Transverse colon (tissue), 4 donors: ENCODE measurements around the gene ESYT2. TPM values are rescaled to one million over a fixed set of nuclear protein-coding genes. Genes with fewer than 3 reads are reported as not detected.
"Not testable (repeated sequence)": the region's sequence is repeated elsewhere in the genome, so short reads cannot be mapped to it uniquely, and the experiment has no call there.

Source experiments
- DNase-seq: peaks from one replicate; pipeline ENCODE4 v3.0.0-alpha.2; 2019
- H3K27ac ChIP-seq, 4 donors: fragments of 200-600 bp; sonication (generic); 2 replicates each; pipeline ENCODE4 v1.5.1; 2016 to 2018; ENCODE audit warnings: inconsistent platforms in 4 of 4
- H3K27me3 ChIP-seq: fragments of 200-600 bp; sonication (generic); 2 replicates; pipeline ENCODE4 v1.5.1; 2017; ENCODE audit warnings: inconsistent platforms
- H3K36me3 ChIP-seq, 4 donors: fragments of 200-600 bp; sonication (generic); 2 replicates each; pipeline ENCODE4 v1.5.1; 2017 to 2019; ENCODE audit warnings: inconsistent platforms in 4 of 4
- H3K4me1 ChIP-seq, 4 donors: fragments of 200-600 bp; sonication (generic); 2 replicates each; pipeline ENCODE4 v1.5.1; 2017 to 2020; ENCODE audit warnings: inconsistent platforms in 4 of 4
- H3K4me3 ChIP-seq, 4 donors: fragments of 200-600 bp; sonication (generic); 1 replicate in 1 of 4; 2 replicates in 3 of 4; pipeline versions ENCODE4 v1.5.1 to v1.6.1; 2017 to 2019; ENCODE audit warnings: inconsistent platforms in 4 of 4
- H3K9me3 ChIP-seq, 2 donors: fragments of 200-600 bp; sonication (generic); 2 replicates each; pipeline ENCODE4 v1.5.1; 2017 to 2019; ENCODE audit warnings: inconsistent platforms in 2 of 2
- CTCF ChIP-seq, 5 experiments: fragments of 200-600 bp in 3 of 5; fragments of 450-650 bp in 2 of 5; sonication (generic) in 3 of 5; IDR thresholded peaks; 1 replicate in 2 of 5; 2 replicates in 3 of 5; pipeline ENCODE4 v1.5.1; 2016 to 2017; ENCODE audit warnings: antibody characterized with exemption in 5 of 5, inconsistent platforms in 3 of 5, mild to moderate bottlenecking in 2 of 5, moderate library complexity in 1 of 5
- EP300 ChIP-seq: sonication (generic); formaldehyde crosslinking; IDR thresholded peaks from one replicate; pipeline ENCODE4 v1.6.1; 2017; ENCODE audit warnings: antibody characterized with exemption, low read depth
- POLR2A ChIP-seq: fragments of 450-650 bp; IDR thresholded peaks from one replicate; pipeline ENCODE4 v1.6.1; 2016; ENCODE audit warnings: antibody characterized with exemption, mild to moderate bottlenecking, moderate library complexity
- POLR2AphosphoS5 ChIP-seq, 3 donors: sonication (generic); formaldehyde crosslinking; IDR thresholded peaks; one replicate each; pipeline ENCODE4 v1.6.1; 2016; ENCODE audit warnings: antibody characterized with exemption in 3 of 3
- WGBS, 2 donors: methylation state at CpG; one replicate each; pipeline ENCODE4 v1.1.5; 2018; ENCODE audit warnings: low coverage in 1 of 2; 5-methylcytosine and 5-hydroxymethylcytosine counted together
- in situ Hi-C, 4 donors: fragments of 200-750 bp; cut with MboI; loops; one replicate each; pipeline versions ENCODE4 v1.15.0 to v1.15.1; 2017; ENCODE audit warnings: low sequenced_read_pairs in 3 of 4, low pct_ligation_motif_present in 1 of 4, low pct_unique_long_range_greater_than_20kb in 1 of 4
- intact Hi-C: fragments of 100-400 bp; cut with DNase I; formaldehyde crosslinking; loops from one replicate; pipeline ENCODE4 v1.15.1; 2023; ENCODE audit warnings: low total_unique reads
- total RNA-seq, 4 donors: library from RNA; depleted of rRNA; stranded (reverse); fragments of >200 nt; gene quantifications; one replicate each; pipeline ENCODE4 v1.1.0, GENCODE V29; 2016

Gene ESYT2
- total RNA-seq, 4 donors from 2014 or later: 78.6 to 113 (median 87.3) TPM

- WGBS, 2 donors: 19 to 43% methylated on average over 2 to 17 of the region's 23 CpGs
- H3K27me3 ChIP-seq, intact Hi-C loops, DNase-seq, H3K9me3 ChIP-seq, H3K36me3 ChIP-seq, in situ Hi-C loops: not testable (repeated sequence)
- peak overlapping the region; percentile 60 to 88 (median 78) for H3K4me3 ChIP-seq
- peaks cover 0 to 18% (median 6%) of the 10 kb centered on the region in 4 donors for H3K4me1 ChIP-seq
- H3K27ac ChIP-seq: peak overlapping the region; percentile 66 to 97 (median 94)
Observed at GRCh38 chr7:158703679-158704523, 125.4 kb downstream of the ESYT2 start.

- Histone ChIP-seq H3K27ac (no peak overlapping the region), H3K27me3 (no peaks in the 10 kb centered on the region), H3K4me3 (no peak overlapping the region), H3K9me3 (no peaks in the 10 kb centered on the region), H3K4me1 (peaks cover 0 to 18% (median 6%) of the 10 kb centered on the region in 4 donors), H3K36me3 (no peaks in the 10 kb centered on the region)
- intact Hi-C loops (no loop called here), in situ Hi-C loops (no loop called here)
- 60 to 69% methylated on average over 2 to 3 of the region's 3 CpGs for WGBS, 2 donors
- TF ChIP-seq EP300 (no peak), POLR2A (no peak), POLR2AphosphoS5 (IDR thresholded peaks at IDR 0.05) (no peak), CTCF (IDR thresholded peaks at IDR 0.05) (no peak)
- DNase-seq: no peak
Observed at GRCh38 chr7:158702944-158703343, 126.4 kb downstream of the ESYT2 start.

GRCh38 chr7:158702196-158702595 is 127.1 kb downstream of the ESYT2 start:
- Histone ChIP-seq H3K9me3 (no peaks in the 10 kb centered on the region), H3K36me3 (no peaks in the 10 kb centered on the region), H3K4me1 (peaks cover 0 to 18% (median 6%) of the 10 kb centered on the region in 4 donors), H3K4me3 (no peak overlapping the region), H3K27me3 (no peaks in the 10 kb centered on the region), H3K27ac (no peak overlapping the region)
- TF ChIP-seq EP300: no peak
- TF ChIP-seq POLR2AphosphoS5 (IDR thresholded peaks at IDR 0.05): no peak
- TF ChIP-seq POLR2A: no peak
- no peak for TF ChIP-seq CTCF (IDR thresholded peaks at IDR 0.05)
- in situ Hi-C loops (no loop called here), intact Hi-C loops (no loop called here)
- WGBS, 2 donors: 65 to 83% methylated on average over 2 to 4 of the region's 4 CpGs
- no peak for DNase-seq

GRCh38 chr7:158700008-158700407 is 129.3 kb downstream of the ESYT2 start:
- DNase-seq: no peak
- Histone ChIP-seq H3K27ac (no peak overlapping the region), H3K4me3 (no peak overlapping the region), H3K9me3 (no peaks in the 10 kb centered on the region), H3K36me3 (no peaks in the 10 kb centered on the region), H3K27me3 (no peaks in the 10 kb centered on the region), H3K4me1 (peaks cover 0 to 15% (median 10%) of the 10 kb centered on the region in 4 donors)
- intact Hi-C loops (no loop called here), in situ Hi-C loops (no loop called here)
- TF ChIP-seq POLR2AphosphoS5 (IDR thresholded peaks at IDR 0.05) (no peak), EP300 (no peak), POLR2A (no peak), CTCF (IDR thresholded peaks at IDR 0.05) (no peak)
- WGBS, 2 donors: 90 to 92% methylated on average over 5 of the region's 5 CpGs
